HepG2 (cell line): Measurements from ENCODE around the gene DIRAS1. TPM values are rescaled to one million over a fixed set of nuclear protein-coding genes. Genes with fewer than 3 reads are reported as not detected.

Experiments used
- ATAD3A ChIP-seq: sonication (generic); formaldehyde crosslinking; IDR thresholded peaks from 2 replicates; pipeline ENCODE4 v1.4.0; 2020; ENCODE audit warnings: missing genetic modification reagents
- ATF3 ChIP-seq: sonication (generic); formaldehyde crosslinking; IDR thresholded peaks from 2 replicates; pipeline ENCODE4 v1.4.0; 2020; ENCODE audit warnings: missing genetic modification reagents
- ESRRA ChIP-seq: sonication (generic); formaldehyde crosslinking; IDR thresholded peaks from 2 replicates; pipeline ENCODE4 v1.5.1; 2020; ENCODE audit warnings: mild to moderate bottlenecking, low read depth, missing genetic modification reagents
- GZF1 ChIP-seq: sonication (generic); formaldehyde crosslinking; IDR thresholded peaks from 2 replicates; pipeline ENCODE4 v1.5.1; 2020; ENCODE audit warnings: mild to moderate bottlenecking, missing genetic modification reagents
- HES4 ChIP-seq: sonication (generic); formaldehyde crosslinking; IDR thresholded peaks from 2 replicates; pipeline ENCODE4 v1.9.0; 2021; ENCODE audit warnings: mild to moderate bottlenecking, missing genetic modification reagents, borderline replicate concordance
- HOMEZ ChIP-seq: IDR thresholded peaks from 2 replicates; pipeline ENCODE4 v1.6.1; 2016; ENCODE audit warnings: low read depth
- KDM5A ChIP-seq: fragments of 200-600 bp; sonication (generic); IDR thresholded peaks from 2 replicates; pipeline ENCODE4 v1.7.0; 2018; ENCODE audit warnings: antibody characterized with exemption, mild to moderate bottlenecking, low read length, borderline replicate concordance
- MZF1 ChIP-seq: sonication (generic); formaldehyde crosslinking; IDR thresholded peaks from 2 replicates; pipeline ENCODE4 v1.8.1; 2023; ENCODE audit warnings: mild to moderate bottlenecking, missing genetic modification reagents, borderline replicate concordance
- NCOA1 ChIP-seq: sonication (generic); formaldehyde crosslinking; IDR thresholded peaks from 2 replicates; pipeline ENCODE4 v1.9.0; 2021; ENCODE audit warnings: missing genetic modification reagents
- NFAT5 ChIP-seq: sonication (generic); formaldehyde crosslinking; IDR thresholded peaks from 2 replicates; pipeline ENCODE4 v1.4.0; 2020; ENCODE audit warnings: missing genetic modification reagents
- NONO ChIP-seq, 2 experiments: fragments of 450-650 bp in 1 of 2; sonication (generic) in 1 of 2; formaldehyde crosslinking in 1 of 2; IDR thresholded peaks in 1 of 2; conservative IDR thresholded peaks in 1 of 2; 2 replicates each; pipeline versions ENCODE4 v1.6.1 to v1.8.0; 2017 to 2022; ENCODE audit warnings: mild to moderate bottlenecking in 1 of 2, missing genetic modification reagents in 1 of 2, moderate library complexity in 1 of 2
- RFX5 ChIP-seq: IDR thresholded peaks from 2 replicates; pipeline ENCODE4 v1.6.1; 2011; ENCODE audit warnings: low read depth, low read length, improper control_type of control experiment
- SNAPC2 ChIP-seq: sonication (generic); formaldehyde crosslinking; IDR thresholded peaks from 2 replicates; pipeline ENCODE4 v1.8.1; 2022; ENCODE audit warnings: mild to moderate bottlenecking, missing genetic modification reagents
- ZGPAT ChIP-seq: IDR thresholded peaks from 2 replicates; pipeline ENCODE4 v1.6.1; 2016; ENCODE audit warnings: mild to moderate bottlenecking
- ZMYM3 ChIP-seq: sonication (generic); formaldehyde crosslinking; IDR thresholded peaks from 2 replicates; pipeline ENCODE4 v1.5.1; 2020; ENCODE audit warnings: mild to moderate bottlenecking, missing genetic modification reagents
- ZNF10 ChIP-seq: sonication (generic); formaldehyde crosslinking; IDR thresholded peaks from 2 replicates; pipeline ENCODE4 v1.4.0; 2020; ENCODE audit warnings: mild to moderate bottlenecking, low read depth, missing genetic modification reagents, borderline replicate concordance
- ZNF431 ChIP-seq: sonication (generic); formaldehyde crosslinking; IDR thresholded peaks from 2 replicates; pipeline ENCODE4 v1.9.0; 2022; ENCODE audit warnings: missing genetic modification reagents, low read depth, mild to moderate bottlenecking, borderline replicate concordance
- ZNF589 ChIP-seq: sonication (generic); formaldehyde crosslinking; conservative IDR thresholded peaks from 2 replicates; pipeline ENCODE4 v1.8.0; 2022; ENCODE audit warnings: mild to moderate bottlenecking, moderate library complexity, missing genetic modification reagents
- ZNF776 ChIP-seq: sonication (generic); formaldehyde crosslinking; IDR thresholded peaks from 2 replicates; pipeline ENCODE4 v1.4.0; 2020; ENCODE audit warnings: mild to moderate bottlenecking, missing genetic modification reagents
- polyA plus RNA-seq, 8 experiments: library from polyadenylated mRNA; depleted of rRNA in 3 of 8; stranded (reverse) in 7 of 8; unstranded in 1 of 8; fragments of >200 nt; fragmentation: Illumina TruSeq in 4 of 8; extraction: Trizol in 4 of 8; gene quantifications; 2 replicates each; pipeline versions ENCODE4 v1.2.1 to v1.2.3, GENCODE V29; 2011 to 2016; ENCODE audit warnings: low read depth in 4 of 8, missing spikeins in 1 of 8, mixed read lengths in 1 of 8; ENCODE audit not compliant: insufficient read depth in 1 of 8
- total RNA-seq, 5 experiments: library from RNA; depleted of rRNA; stranded (reverse); fragments of >200 nt; fragmentation: Illumina TruSeq; extraction: Trizol; gene quantifications; 2 replicates each; pipeline ENCODE4 v1.2.3, GENCODE V29; 2016; ENCODE audit warnings: low read depth in 1 of 5

Gene DIRAS1
- total and polyA plus RNA-seq, 2 of the 13 experiments (the other 11 are each of a cell fraction or from before 2014, with no cell fraction given) = 0.97 to 1.8 TPM

- no peak for TF ChIP-seq NONO (IDR thresholded peaks at IDR 0.05)
- peak; percentile 69; the same call in 1 of the 2 replicates for TF ChIP-seq NONO (CRISPR knock-in tag; conservative IDR thresholded peaks at IDR 0.05)
- peak; percentile 86 for TF ChIP-seq KDM5A
- peak; percentile 91 for TF ChIP-seq ATF3 (CRISPR knock-in tag)
- no peak for TF ChIP-seq MZF1
- peak; percentile 94; the same call in 1 of the 2 replicates for TF ChIP-seq ZNF431 (CRISPR knock-in tag)
- peak; percentile 79; the same call in 1 of the 2 replicates for TF ChIP-seq ATAD3A (CRISPR knock-in tag)
- peak; percentile 64; the same call in 1 of the 2 replicates for TF ChIP-seq GZF1
- TF ChIP-seq ESRRA (CRISPR knock-in tag) = peak; percentile 90
- TF ChIP-seq ZNF776 (CRISPR knock-in tag) = peak; percentile 51; the same call in 1 of the 2 replicates
- peak; percentile 93; the same call in 1 of the 2 replicates for TF ChIP-seq SNAPC2 (CRISPR knock-in tag)
- peak; percentile 46 for TF ChIP-seq ZMYM3 (CRISPR knock-in tag)
- TF ChIP-seq NFAT5 (CRISPR knock-in tag) = peak; percentile 96
- no peak; the same call in 1 of the 2 replicates for TF ChIP-seq RFX5
- peak; percentile 98 for TF ChIP-seq ZGPAT (CRISPR knock-in tag)
- TF ChIP-seq ZNF10 = no peak
- TF ChIP-seq NCOA1 (CRISPR knock-in tag) = peak; percentile 95
- peak; percentile 94 for TF ChIP-seq ZNF589 (CRISPR knock-in tag)
- TF ChIP-seq HES4 = peak; percentile 97
- TF ChIP-seq HOMEZ = peak; percentile 82; the same call in 1 of the 2 replicates
Measured at GRCh38 chr19:2739602-2740313, 18.6 kb upstream of the DIRAS1 start, which contains the start of gene SLC39A3 (continued).
